GM23338 (cell line): ENCODE data around the gene IGF2BP3. TPM values are rescaled to one million over a fixed set of nuclear protein-coding genes. Genes with fewer than 3 reads are reported as not detected.

Source experiments
- ATAC-seq: fragments of 200-7000 bp; cut with Tn5 transposase; 3 replicates; pipeline ENCODE4 v1.9.1; 2020
- DNase-seq: peaks from one replicate; pipeline ENCODE4 v3.0.0-alpha.2; 2015; ENCODE audit warnings: low spot score
- H2AFZ ChIP-seq: fragments of 200-600 bp; sonication (generic); 2 replicates; pipeline ENCODE4 v1.8.0; 2016; ENCODE audit warnings: antibody characterized with exemption, mild to moderate bottlenecking, moderate library complexity
- H3F3A ChIP-seq: fragments of 200-600 bp; sonication (generic); replicated peaks from 2 replicates; pipeline ENCODE4 v1.8.0; 2017; ENCODE audit warnings: antibody characterized with exemption, mixed run types, low read depth
- H3K27ac ChIP-seq: fragments of 200-600 bp; sonication (generic); 2 replicates; pipeline ENCODE4 v1.6.1; 2016; ENCODE audit warnings: low read depth
- H3K27me3 ChIP-seq: fragments of 200-600 bp; sonication (generic); 2 replicates; pipeline ENCODE4 v1.8.0; 2016; ENCODE audit warnings: mild to moderate bottlenecking, mixed run types, moderate library complexity; ENCODE audit not compliant: insufficient read depth
- H3K36me3 ChIP-seq: fragments of 200-600 bp; sonication (generic); 2 replicates; pipeline ENCODE4 v1.8.0; 2016; ENCODE audit warnings: mild to moderate bottlenecking; ENCODE audit not compliant: insufficient read depth
- H3K4me1 ChIP-seq: fragments of 200-600 bp; sonication (generic); 2 replicates; pipeline ENCODE4 v1.8.0; 2016; ENCODE audit warnings: mild to moderate bottlenecking, moderate library complexity; ENCODE audit not compliant: insufficient read depth
- H3K4me2 ChIP-seq: fragments of 200-600 bp; sonication (generic); 2 replicates; pipeline ENCODE4 v1.7.1; 2017; ENCODE audit warnings: mixed run types
- H3K4me3 ChIP-seq: fragments of 200-600 bp; sonication (generic); 2 replicates; pipeline ENCODE4 v1.6.1; 2016; ENCODE audit warnings: mixed run types
- H3K79me2 ChIP-seq: fragments of 200-600 bp; sonication (generic); replicated peaks from 2 replicates; pipeline ENCODE4 v1.8.0; 2017; ENCODE audit warnings: mild to moderate bottlenecking; ENCODE audit not compliant: insufficient read depth
- H3K9me2 ChIP-seq: fragments of 200-600 bp; sonication (generic); 2 replicates; pipeline ENCODE4 v1.8.0; 2017; ENCODE audit not compliant: insufficient read depth
- H4K20me1 ChIP-seq: fragments of 200-600 bp; sonication (generic); replicated peaks from 2 replicates; pipeline ENCODE4 v1.8.0; 2017; ENCODE audit warnings: mild to moderate bottlenecking; ENCODE audit not compliant: insufficient read depth
- H3K27ac Mint-ChIP-seq: 2 replicates; pipeline ENCODE4 v1.8.0; 2020; ENCODE audit warnings: inconsistent platforms, mild to moderate bottlenecking, moderate library complexity, mixed read lengths
- H3K27me3 Mint-ChIP-seq: 3 replicates; pipeline ENCODE4 v1.8.0; 2022; ENCODE audit warnings: low read depth, mild to moderate bottlenecking, moderate library complexity, mixed read lengths, inconsistent platforms; ENCODE audit not compliant: insufficient read depth, poor library complexity
- H3K36me3 Mint-ChIP-seq: 3 replicates; pipeline ENCODE4 v1.8.0; 2021; ENCODE audit warnings: low read depth, mild to moderate bottlenecking, inconsistent platforms, moderate library complexity, mixed read lengths
- H3K4me1 Mint-ChIP-seq: 3 replicates; pipeline ENCODE4 v1.8.0; 2020; ENCODE audit warnings: mild to moderate bottlenecking, inconsistent platforms, mixed read lengths
- H3K4me3 Mint-ChIP-seq: 3 replicates; pipeline ENCODE4 v1.8.0; 2021; ENCODE audit warnings: moderate library complexity, mild to moderate bottlenecking, inconsistent platforms, mixed read lengths
- H3K9me3 Mint-ChIP-seq: 3 replicates; pipeline ENCODE4 v1.8.0; 2020; ENCODE audit warnings: moderate library complexity, mild to moderate bottlenecking, inconsistent platforms, mixed read lengths
- ETS1 ChIP-seq: IDR thresholded peaks from 2 replicates; pipeline ENCODE4 v1.6.1; 2016; ENCODE audit warnings: antibody characterized with exemption
- JUNB ChIP-seq: IDR thresholded peaks from one replicate; pipeline ENCODE4 v1.6.1; 2016; ENCODE audit warnings: antibody characterized with exemption; ENCODE audit not compliant: unreplicated experiment
- NANOG ChIP-seq: IDR thresholded peaks from 2 replicates; pipeline ENCODE4 v1.6.1; 2016; ENCODE audit warnings: antibody characterized with exemption, borderline replicate concordance
- REST ChIP-seq: IDR thresholded peaks from one replicate; pipeline ENCODE4 v1.6.1; 2018; ENCODE audit warnings: antibody characterized with exemption; ENCODE audit not compliant: unreplicated experiment
- ZNF114 ChIP-seq: fragments of 250-450 bp; sonication (Bioruptor Pico); IDR thresholded peaks from 2 replicates; pipeline ENCODE4 v1.5.0; 2020; ENCODE audit warnings: mild to moderate bottlenecking, moderate library complexity
- ZNF331 ChIP-seq: fragments of 250-450 bp; sonication (Bioruptor Pico); IDR thresholded peaks from 2 replicates; pipeline ENCODE4 v1.5.0; 2020; ENCODE audit warnings: low read depth, mild to moderate bottlenecking, moderate library complexity
- polyA plus RNA-seq: library from polyadenylated mRNA; unstranded; fragments of >200 nt; fragmentation: Nextera tagmentation; extraction: Ambion mirVana; gene quantifications from 2 replicates; pipeline ENCODE4 v1.2.1, GENCODE V29; 2016
- total RNA-seq: library from RNA; depleted of rRNA; stranded (reverse); fragments of >200 nt; shearing (Covaris generic); gene quantifications from 2 replicates; pipeline ENCODE4 v1.2.3, GENCODE V29; 2014

IGF2BP3 gene
- total and polyA plus RNA-seq, 2 experiments from 2014 or later: 52.0 to 183 TPM

GRCh38 chr7:23356726-23357125 is 113.6 kb downstream of the IGF2BP3 start:
- no peaks in the 10 kb centered on the region; the same call in none of the 3 replicates for H3K4me1 Mint-ChIP-seq
- Histone ChIP-seq H3F3A (0 out of 2 replicates have a peak, but pooled peaks cover 4% of the 10 kb centered on the region), H3K36me3 (peaks cover 4% of the 10 kb centered on the region; the same call in 1 of the 2 replicates), H3K4me3 (no peak overlapping the region), H3K27me3 (no peaks in the 10 kb centered on the region), H4K20me1 (peaks cover 10% of the 10 kb centered on the region; the same call in 1 of the 2 replicates), H3K79me2 (peaks cover 76% of the 10 kb centered on the region), H3K4me2 (no peak overlapping the region), H2AFZ (no peak overlapping the region), H3K4me1 (no peaks in the 10 kb centered on the region), H3K27ac (no peak overlapping the region), H3K9me2 (no peaks in the 10 kb centered on the region)
- no peak overlapping the region for H3K27ac Mint-ChIP-seq
- TF ChIP-seq ZNF331 (CRISPR knock-in tag): no peak
- DNase-seq: no peak
- no peak overlapping the region for H3K4me3 Mint-ChIP-seq
- no peak for ATAC-seq
- H3K36me3 Mint-ChIP-seq: peaks cover 26% of the 10 kb centered on the region
- peaks cover 8% of the 10 kb centered on the region for H3K27me3 Mint-ChIP-seq
- no peaks in the 10 kb centered on the region for H3K9me3 Mint-ChIP-seq

GRCh38 chr7:23356168-23356567 is 114.1 kb downstream of the IGF2BP3 start:
- peaks cover 71% of the 10 kb centered on the region for H3K79me2 ChIP-seq
- ATAC-seq: no peak
- Mint-ChIP-seq H3K27ac (no peak overlapping the region), H3K27me3 (peaks cover 8% of the 10 kb centered on the region), H3K4me1 (peaks cover 3% of the 10 kb centered on the region), H3K36me3 (peaks cover 29% of the 10 kb centered on the region), H3K9me3 (no peaks in the 10 kb centered on the region), H3K4me3 (no peak overlapping the region)
- peaks cover 10% of the 10 kb centered on the region; the same call in 1 of the 2 replicates for H4K20me1 ChIP-seq
- H3K4me1 ChIP-seq: no peaks in the 10 kb centered on the region
- H3K36me3 ChIP-seq: no peaks in the 10 kb centered on the region
- H3K27ac ChIP-seq: no peak overlapping the region
- no peaks in the 10 kb centered on the region for H3K27me3 ChIP-seq
- no peak for DNase-seq
- no peak overlapping the region for H3K4me3 ChIP-seq
- no peaks in the 10 kb centered on the region for H3K9me2 ChIP-seq
- H3K4me2 ChIP-seq: no peak overlapping the region
- no peak overlapping the region for H2AFZ ChIP-seq
- no peak for TF ChIP-seq REST
- TF ChIP-seq NANOG: no peak
- no peak for TF ChIP-seq ETS1
- TF ChIP-seq ZNF114 (CRISPR knock-in tag): no peak
- no peak for TF ChIP-seq ZNF331 (CRISPR knock-in tag)
- TF ChIP-seq JUNB: no peak
- H3F3A ChIP-seq: 0 out of 2 replicates have a peak, but pooled peaks cover 4% of the 10 kb centered on the region
